Measurements from ENCODE around the gene EXOSC7.
"Not testable (repeated sequence)": the region's sequence is repeated elsewhere in the genome, so short reads cannot be mapped to it uniquely, and the experiment has no call there.

The EXOSC7 gene

DNA sequence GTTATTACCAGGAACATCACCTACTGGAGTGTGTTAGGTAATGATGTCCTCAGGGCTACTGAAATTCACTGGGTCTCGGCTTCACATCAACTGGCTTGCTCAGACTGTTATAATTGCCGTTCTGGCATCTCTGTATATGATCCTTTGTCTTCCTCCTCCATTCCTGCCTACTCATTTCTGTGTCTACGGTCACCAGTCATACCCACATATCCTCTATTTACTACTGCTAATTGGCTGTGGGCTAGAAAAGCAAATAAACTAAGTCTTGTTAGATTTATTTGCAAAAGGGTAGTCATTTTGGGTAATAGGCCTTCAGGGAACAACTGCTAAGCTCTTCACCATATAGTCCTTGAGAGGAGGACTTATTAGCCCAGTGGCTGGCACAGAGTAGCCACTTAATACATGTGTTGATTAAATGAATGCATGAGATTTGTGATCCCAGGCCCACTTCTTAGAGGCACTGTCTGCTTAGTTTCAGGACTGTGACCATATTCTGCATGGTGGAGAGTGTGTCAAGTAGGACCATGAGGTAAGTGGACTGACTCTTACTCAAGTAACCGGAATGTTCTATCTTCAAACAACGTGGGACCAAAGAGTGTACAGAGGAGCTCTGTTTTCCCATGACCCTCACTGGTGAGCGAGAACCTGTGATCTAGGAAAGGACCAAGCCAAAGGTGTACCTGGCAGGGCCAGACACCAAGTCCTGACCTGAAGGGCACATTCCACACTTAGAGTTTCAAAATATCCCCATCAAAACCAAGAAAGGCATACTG lies 13.2 kb upstream of the EXOSC7 start:
- no peak for DNase-seq

DNA sequence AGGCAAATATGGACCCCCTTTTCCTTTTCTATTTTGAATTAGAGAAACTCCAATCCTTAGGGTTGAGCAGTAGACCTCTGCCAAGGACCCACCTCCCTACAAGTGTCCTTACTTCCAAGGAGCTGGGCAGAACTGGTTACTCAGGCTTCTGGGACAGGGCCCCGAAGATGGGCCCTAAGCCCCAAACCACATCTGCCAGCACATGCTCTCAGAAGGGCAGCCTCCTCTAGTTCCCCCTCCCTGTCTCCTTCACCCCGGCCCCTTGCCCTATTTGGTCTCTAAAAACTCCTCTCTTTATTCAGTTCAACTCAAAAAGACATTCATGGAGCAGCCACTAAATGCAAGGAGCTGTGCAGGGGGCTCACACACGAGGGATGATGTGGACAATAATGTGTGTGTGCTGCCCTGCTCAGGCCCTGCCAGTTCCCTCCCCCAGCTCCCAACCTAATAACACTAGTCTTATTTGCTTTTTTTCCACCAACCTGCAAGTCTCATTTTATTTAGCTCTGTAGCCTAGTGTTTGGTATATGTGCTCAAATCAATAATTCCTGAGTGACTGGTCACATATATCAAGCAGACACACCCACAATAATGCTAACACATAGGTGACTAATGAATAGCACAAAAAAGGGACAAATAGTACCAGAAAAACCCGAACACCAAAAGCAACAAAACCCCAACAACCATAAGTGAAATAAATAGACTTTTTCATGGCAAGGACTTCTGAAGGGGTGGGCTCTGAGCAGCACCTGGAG lies 12.3 kb upstream of the EXOSC7 start:
- no peak for DNase-seq

DNA sequence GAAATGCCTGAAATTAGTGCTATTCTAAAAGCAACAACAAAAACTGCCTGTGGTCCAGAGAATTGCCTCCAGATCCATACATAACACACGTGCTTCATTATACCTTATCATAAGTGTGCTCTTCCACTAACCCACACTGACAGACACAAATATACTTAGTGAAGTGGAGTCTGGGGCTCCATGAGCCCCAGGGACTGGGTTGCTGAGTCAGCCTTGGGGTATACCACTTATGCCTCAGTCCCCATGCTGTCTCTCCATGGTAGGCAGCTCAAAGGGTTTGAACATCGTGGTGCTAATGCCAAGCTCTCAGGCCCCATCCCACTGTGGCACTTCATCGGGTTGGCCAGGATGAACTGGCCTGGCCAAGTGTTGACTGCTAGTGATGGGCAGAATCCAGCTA lies 10.9 kb upstream of the EXOSC7 start:
- DNase-seq, result no peak

DNA sequence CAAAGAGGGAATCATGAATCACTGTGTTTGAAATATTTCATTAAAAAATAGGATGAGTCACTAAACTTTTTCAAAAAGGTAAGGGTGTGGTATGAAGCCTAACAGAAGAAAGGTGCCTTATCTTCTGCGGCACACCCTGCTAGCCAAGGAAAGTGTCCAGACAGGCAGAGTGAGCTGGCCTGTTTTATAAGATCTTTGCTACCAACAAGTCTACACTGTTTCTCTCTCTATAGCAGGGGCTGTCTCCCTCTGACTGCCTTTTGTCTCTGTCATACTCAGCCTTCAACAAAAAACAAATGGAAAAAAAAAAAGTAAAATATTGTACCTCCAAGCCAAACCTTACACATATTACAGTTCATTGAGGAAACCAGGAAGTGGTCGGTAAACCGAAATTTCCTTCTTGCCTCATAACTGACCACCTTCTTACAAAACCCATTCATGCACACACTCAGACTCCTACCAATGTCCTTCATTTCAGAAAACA lies 9.2 kb upstream of the EXOSC7 start:
- DNase-seq, result no peak

DNA sequence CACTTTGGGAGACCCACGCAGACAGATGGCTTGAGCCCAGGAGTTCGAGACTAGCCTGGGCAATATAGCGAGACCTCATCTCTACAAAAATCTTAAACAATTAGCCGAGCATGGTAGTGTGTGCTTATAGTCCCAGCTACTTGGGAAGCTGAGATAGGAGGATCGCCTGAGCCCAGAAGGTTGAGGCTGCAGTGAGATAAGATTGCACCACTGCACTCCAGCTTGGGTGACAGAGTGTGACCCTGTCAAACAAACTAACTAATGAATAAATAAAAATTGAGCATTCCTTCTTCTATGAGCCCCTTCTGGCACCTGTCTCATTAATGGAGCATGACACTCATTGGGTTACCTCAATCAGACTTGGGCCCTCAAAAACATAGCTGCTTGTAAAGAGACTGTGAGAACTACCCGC lies 7.6 kb upstream of the EXOSC7 start:
- no peak for DNase-seq

DNA sequence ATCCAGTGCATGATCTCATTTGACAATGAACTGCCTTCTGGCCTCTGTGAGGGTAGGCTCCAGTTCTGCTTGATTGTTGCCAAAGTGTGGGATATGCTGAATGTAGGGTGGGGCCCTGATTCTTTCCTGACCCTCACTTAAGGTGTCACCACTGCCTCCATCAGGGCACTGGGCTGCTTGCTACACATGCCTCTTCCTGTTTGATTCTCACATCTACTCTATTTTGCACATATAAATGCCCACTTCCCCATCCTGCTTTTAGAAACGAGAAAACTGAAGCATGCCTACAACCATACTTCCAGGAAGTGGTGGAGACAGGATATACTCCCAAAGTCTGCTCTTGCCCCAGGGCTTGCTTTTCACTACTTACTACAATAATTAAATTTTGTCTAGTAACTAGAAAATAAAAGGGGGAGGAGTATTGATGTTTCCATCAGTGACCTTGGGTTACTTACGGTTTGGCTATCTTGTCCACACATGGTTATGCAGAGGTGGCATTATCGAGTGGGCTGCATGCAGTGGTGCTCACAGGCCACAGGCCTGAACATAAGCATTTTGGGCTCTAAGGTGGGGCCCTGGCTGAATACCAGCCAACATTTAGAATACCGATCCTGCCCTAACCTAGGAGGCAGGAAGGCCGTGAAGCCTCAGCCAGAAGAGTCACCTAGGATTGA lies 6.8 kb upstream of the EXOSC7 start:
- no peak for DNase-seq

DNA sequence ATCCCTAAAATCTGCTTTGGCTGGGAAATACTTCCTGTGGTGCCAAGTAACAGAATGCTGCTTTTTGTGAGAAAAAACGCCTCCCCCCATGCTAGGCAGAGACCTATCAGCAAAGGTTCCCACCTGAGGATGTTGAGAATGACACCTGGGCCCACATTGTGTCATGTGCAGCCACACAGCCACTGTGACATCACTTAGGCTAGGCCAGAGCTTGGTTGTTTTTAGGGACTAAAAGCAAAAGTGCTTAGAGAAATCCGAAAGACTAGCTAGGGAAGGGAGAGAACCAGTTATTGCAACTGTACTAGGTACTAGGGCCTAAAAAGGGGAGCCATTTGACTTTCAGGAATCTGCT lies 6.2 kb upstream of the EXOSC7 start:
- no peak for DNase-seq

DNA sequence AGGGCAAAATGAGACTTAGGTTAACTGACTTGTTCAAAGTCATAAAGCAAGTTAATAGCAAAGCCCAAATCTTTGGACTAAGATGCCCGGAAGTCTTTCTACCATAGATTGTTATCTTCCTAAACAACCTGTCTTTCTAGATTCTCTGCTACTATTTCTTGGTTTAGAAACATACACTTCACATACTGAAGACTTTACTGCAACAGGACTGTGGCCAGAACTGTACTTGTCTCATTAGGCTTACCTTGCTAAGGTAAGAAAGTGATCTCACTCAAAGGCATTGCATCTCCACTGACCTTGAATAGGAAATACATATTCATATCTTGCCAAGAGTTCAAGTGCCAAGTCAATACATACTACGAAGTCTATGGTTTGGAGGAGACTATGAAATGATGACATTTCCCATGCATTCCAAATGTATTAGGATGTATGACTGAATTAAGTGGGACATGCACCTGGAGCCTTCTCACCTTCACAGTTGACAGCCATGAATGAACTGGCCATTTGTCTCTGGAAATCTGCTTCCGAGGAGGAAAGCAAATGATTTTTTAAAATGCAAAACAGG lies 5.0 kb upstream of the EXOSC7 start:
- DNase-seq, result no peak

DNA sequence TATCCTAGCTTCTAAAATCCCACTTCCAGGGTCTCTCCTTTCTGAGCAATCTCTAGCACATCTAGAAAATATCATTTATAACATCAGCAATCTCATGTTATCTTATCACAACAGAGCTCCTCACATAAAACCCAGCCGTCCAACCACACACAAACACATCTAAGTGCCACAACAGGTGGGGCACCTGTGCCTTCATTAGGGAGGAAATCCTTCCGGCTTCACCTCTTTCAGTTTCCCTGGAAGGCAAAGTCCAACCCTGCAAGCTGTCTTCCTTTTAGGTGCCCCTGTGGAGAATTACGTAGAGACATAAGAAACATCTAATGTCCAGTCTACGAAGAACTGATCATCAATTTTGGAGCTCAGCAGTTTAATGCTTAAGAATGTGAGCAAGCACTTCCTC lies 1.6 kb upstream of the EXOSC7 start:
- DNase-seq, result no peak

DNA sequence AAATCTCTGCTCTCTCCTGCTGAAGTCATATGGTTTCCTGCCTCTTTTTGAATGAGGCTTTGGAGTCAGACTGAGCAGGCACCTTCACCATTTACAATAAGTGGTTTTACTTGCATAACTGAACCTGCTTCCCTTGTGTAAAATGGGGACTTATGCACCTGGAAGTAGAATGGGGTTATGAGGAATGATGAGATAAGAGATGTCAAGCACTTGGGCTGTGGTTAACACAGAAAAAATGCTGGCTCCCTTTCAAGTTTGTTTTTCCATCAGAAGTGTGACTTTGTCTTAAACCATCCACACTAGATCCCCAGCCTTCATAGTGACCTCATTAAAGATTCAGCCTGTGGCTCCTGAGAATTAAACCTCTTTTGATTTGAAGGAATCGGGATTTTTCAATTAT lies 5.2 kb downstream of the EXOSC7 start:
- DNase-seq, result no peak

DNA sequence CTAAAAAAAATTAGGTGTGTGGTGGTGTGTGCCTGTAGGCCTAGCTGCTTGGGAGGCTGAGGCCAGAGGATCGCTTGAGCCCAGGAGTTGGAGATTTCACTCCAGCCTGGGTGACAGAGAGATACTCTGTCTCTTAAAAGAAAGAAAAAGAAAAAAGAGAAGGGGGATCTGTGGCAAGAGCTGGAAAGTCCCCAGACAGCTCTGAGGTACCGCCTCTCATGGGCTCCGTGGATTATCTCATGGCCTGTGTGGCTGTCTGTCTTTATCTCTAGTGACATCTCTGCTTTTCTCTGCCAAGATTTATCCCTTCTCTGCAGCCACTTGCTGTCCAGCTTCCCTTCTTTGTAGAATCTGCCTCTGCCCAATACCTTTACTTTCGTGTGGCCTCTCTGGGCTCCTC lies 5.7 kb downstream of the EXOSC7 start:
- DNase-seq, result no peak

DNA sequence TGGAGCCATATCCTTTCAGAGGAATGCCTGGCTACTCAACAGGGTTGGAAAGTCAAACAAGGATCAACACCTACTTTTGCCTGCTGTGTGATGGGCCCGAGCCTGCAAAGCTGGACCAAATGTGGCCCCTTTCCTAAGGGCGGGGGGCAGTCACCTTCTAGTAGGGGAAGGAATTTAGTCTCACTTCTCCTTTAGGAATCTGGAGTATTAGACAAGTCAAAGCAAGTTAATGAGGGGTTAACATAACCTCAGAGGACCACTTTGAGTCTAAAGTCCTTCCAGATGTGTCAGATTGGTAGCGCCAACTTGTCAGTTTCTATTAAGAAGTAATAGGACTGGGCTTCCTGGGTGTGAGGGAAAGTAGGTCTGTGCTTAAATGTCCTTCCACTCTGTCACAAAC lies 6.8 kb downstream of the EXOSC7 start:
- no peak for DNase-seq

DNA sequence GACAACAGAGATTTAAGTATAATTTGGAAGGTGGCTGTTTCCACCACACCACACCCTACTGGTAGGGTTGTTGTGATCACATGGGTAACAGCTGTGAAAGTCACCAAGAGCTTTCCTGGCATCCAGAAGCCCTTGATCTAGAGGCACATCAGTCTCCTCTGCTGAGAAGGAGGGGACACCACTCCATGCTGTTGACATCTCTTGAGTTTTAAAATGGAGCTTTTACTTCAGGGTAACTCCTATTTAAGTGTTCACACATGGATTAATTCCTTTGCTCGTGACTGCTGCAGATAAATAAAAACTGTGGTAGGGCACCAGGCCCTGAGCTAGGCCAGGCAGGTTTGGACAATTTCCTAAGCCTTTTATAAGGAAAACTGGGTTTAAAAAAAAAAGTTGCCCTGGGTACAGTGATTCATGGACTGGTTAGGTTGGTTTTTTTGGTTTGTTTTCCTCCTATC lies 7.5 kb downstream of the EXOSC7 start:
- DNase-seq, result no peak

DNA sequence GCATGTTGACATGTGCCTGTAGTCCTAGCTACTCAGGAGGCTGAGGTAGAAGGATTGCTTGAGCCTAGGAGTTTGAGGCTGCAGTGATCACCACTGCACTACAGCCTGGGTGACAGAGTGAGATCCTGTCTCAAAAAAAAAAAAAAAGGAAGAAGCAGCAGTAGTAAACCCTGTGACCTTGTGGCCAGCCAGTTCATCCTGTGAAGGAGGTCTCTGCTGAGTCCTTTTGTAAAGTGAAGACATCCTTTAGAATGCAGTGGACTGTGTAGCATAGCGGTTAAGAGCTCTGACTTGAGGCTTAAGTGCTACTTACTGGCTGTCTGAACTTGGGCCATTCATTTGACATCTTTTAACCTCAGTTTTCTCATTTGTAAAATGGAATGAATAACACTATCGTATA lies 8.3 kb downstream of the EXOSC7 start:
- no peak for DNase-seq

DNA sequence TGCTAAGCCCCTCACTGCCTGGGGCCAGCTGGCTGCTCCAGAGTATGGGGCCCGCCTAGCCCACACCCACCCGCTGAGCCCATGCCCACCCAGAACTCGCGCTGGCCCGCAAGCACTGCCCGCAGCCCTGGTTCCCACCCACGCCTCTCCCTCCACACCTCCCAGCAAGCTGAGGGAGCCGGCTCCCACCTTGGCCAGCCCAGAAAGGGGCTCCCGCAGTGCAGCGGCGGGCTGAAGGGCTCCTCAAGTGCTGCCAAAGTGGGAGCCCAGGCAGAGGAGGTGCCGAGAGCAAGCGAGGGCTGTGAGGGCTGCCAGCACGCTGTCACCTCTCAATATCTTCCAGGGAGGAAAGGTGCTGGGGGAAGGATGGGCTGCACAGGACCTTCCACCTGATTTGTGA lies 10.3 kb downstream of the EXOSC7 start:
- DNase-seq, result not testable (repeated sequence)

DNA sequence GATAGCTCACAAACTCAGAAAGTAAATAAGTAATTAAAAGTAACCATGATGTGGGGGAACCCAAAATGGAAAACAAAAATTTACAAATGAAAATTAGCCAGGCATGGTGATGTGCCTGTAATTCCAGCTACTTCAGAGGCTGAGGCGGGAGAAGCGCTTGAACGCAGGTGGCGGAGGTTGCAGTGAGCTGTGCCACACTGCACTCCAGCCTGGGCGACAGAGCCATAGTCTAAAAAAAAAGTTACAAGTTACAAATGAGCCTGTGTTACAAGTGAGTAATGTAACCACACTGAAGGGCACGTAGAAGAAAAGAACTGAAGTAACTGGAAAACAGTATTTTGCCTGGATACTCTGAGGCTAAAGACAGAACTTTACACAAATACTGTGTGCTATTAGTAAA lies 11.3 kb downstream of the EXOSC7 start:
- no peak for DNase-seq

DNA sequence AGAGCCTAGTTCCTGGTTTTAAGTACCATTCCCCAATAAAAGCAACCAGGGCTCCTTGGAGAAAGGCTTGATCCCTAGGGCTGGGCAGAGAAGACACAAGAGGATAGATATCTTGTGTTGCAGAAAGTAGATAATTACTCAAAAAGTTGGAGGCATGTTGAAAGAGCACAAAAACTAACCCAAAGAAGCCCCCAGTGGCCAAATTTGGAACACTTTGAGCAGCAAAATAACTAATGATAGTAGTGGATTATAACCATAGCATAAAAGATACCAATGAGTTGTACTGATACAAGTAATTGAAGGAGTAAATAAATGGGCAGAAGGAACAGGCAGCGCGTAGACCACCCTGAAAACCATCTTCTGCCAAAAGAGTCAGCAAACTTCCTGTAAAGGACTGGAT lies 12.0 kb downstream of the EXOSC7 start:
- DNase-seq, result no peak

DNA sequence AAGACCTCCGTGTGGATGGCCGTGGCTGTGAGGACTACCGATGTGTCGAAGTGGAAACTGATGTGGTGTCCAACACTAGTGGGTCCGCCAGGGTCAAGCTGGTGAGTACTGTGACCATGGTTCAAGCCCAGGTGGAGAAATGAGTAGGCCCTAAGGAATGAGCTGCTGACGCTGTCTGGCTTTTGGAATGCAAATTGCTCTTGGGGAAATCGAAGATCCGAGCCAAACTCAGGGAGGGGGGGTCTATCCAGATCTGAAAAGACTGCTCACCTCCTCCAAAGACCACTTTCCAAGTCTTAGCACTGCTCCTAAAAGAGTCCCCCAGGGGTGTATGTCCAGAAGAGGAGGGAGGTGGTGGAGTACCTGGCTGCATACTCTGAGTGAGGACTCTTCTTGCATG lies 13.1 kb downstream of the EXOSC7 start:
- DNase-seq, result no peak

DNA sequence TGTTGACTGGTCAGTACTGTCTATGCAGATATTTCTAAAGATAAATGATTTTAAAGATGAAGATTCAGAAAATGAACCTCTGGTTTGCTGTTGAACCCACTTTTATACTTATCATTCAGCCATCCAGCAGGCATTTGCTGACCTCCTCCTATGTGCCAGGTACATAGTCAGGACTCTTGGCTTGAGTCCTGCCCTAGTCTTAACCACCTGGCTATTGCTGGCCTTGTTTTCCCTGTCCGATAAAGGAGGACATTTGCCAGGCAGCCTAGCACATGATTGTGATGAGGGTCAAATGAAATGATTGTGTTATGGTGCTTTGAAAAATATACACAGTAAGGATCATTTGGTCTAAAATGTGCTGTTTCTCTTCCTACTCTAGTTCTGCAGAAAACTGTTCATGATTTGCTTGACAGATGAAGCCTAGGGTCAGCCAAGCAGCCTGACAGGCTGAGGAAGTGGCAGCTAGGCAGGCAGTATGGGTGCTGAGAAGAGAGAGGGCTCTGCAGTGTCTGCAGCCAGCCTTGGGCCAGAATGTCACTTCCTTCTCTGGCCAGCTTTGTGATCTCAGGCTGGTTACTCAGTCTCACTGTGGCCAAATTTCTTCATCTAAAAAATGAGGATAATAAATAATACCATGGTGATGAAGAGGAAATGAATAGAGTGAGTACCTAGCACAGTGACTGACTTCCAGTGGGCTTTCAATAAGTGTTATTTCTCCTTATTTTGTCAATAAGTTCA lies 13.8 kb downstream of the EXOSC7 start:
- no peak for DNase-seq

DNA sequence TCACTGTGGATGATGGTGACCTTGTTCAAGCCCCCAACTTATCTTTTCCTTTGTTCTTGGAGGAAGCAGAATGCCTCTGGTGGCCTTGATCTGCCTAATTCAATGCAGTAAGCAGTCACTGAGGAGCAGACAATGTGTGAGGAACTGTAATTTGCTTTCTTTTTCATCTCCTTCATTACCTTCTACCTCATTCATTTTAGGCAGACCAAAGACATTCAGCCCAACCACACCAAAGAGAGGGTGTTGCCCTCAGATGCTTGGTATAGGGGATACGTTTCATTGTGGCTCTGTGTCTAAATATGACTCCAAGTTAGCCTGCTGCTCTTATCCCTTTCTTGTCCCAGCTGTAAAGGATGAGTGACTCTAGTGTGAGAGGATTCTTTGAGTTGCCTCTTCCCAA lies 15.3 kb downstream of the EXOSC7 start:
- DNase-seq, result no peak

DNA sequence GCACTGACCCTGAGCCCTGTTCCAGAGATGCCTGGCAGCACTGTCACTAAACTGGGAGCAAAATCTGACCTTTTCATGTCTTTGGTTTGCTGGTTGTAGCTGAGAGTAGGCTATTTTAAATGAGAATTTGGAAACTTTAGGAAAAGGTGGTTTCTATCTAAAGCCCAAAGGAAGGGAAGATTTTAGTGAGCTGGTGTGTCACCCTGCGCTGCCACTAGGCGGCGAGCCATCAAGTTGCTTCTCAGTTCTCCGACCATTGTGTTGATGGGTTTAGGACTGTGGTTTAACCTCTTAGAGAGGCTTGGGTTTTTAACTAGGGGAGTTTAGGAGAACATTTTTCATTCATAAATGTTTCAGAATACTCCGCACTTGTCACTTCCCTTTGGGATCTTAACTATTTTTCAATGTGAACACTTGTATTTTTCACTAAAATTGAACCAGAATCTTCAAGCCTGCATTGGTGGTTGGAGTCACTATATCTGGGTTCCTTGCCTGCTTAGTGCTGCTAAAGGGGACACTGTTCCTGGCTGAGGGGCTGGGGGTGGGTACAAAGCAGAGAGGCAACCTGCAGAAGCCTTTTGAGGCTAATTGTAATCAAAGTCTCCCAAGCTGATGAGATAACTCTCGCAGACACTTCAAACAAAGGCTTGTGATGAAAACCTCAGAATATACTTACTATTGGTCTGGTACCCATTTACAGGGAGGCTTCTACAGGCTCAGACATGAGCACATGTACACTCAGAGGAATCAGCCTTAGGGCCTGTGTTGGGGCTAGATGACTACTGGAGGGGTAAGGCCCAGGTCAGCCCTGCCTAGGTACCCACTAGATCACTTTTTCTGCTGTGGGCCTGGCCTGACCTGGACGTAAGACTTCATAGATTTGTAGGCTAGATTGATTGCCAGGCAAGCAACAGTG lies 16.8 kb downstream of the EXOSC7 start:
- no peak for DNase-seq
